ENCODE data around the gene SF3A2. TPM values are rescaled to one million over a fixed set of nuclear protein-coding genes. Genes with fewer than 3 reads are reported as not detected.

Gene SF3A2
- total RNA-seq, 2 donors from 2014 or later: 146 to 147 TPM

GRCh38 chr19:2266183-2266993 lies 29.8 kb downstream of the SF3A2 start:
- Mint-ChIP-seq H3K9me3 (no peaks in the 10 kb centered on the region), H3K4me1 (ENCODE audit: low read depth) (peaks cover 17% of the 10 kb centered on the region), H3K4me3 (peak overlapping the region; percentile 41 to 45), H3K36me3 (ENCODE audit: insufficient read depth in 2 of 2) (peaks cover 4 to 8% of the 10 kb centered on the region in 2 donors), H3K27me3 (ENCODE audit: low read depth) (no peaks in the 10 kb centered on the region), H3K27ac (peak overlapping the region; percentile 50)
- DNase-seq (peak; percentile 52 to 63), ATAC-seq (replicated peaks in 1 of 2) (no peak)

GRCh38 chr19:2268480-2268830 lies 31.8 kb downstream of the SF3A2 start:
- H3K36me3 Mint-ChIP-seq (ENCODE audit: insufficient read depth in 2 of 2): peaks cover 11 to 15% of the 10 kb centered on the region in 2 donors
- ATAC-seq (replicated peaks in 1 of 2) (no peak), DNase-seq (no peak)
- H3K4me1 Mint-ChIP-seq (ENCODE audit: low read depth): peaks cover 36% of the 10 kb centered on the region
- peak overlapping the region; percentile 88 to 96 for H3K4me3 Mint-ChIP-seq
- H3K27ac Mint-ChIP-seq: peak overlapping the region; percentile 73
- no peaks in the 10 kb centered on the region for H3K27me3 Mint-ChIP-seq (ENCODE audit: low read depth)
- no peaks in the 10 kb centered on the region for H3K9me3 Mint-ChIP-seq

DNA sequence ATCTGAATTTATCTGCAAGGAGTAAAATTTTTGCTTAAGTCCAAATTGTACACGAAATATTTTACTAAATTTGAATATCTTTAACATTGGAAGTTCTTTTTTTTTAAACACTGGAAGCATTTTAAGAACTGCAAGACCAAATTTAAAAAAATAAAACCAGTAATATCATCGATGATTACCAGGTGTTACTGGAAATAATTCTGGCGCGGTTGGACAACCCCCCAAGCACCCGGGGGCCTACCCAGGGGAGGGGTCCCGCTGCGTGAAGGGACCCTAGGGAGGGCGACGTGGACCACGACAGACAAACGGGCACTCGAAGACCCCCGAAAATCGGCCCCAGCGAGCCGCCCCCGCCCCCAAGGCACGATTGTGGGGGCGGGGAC lies 32.2 kb downstream of the SF3A2 start:
- Mint-ChIP-seq H3K4me3 (peak overlapping the region; percentile 88 to 96), H3K36me3 (ENCODE audit: insufficient read depth in 2 of 2) (peaks cover 13 to 15% of the 10 kb centered on the region in 2 donors), H3K4me1 (ENCODE audit: low read depth) (peaks cover 40% of the 10 kb centered on the region), H3K9me3 (no peaks in the 10 kb centered on the region), H3K27ac (peak overlapping the region; percentile 73), H3K27me3 (ENCODE audit: low read depth) (no peaks in the 10 kb centered on the region)
- ATAC-seq (replicated peaks in 1 of 2) (no peak), DNase-seq (no peak)

GRCh38 chr19:2269244-2270156 lies 32.9 kb downstream of the SF3A2 start:
- peaks cover 16 to 17% of the 10 kb centered on the region in 2 donors for H3K36me3 Mint-ChIP-seq (ENCODE audit: insufficient read depth in 2 of 2)
- no peaks in the 10 kb centered on the region for H3K27me3 Mint-ChIP-seq (ENCODE audit: low read depth)
- ATAC-seq (replicated peaks in 1 of 2): peak; percentile 75 to 77
- peaks cover 46% of the 10 kb centered on the region for H3K4me1 Mint-ChIP-seq (ENCODE audit: low read depth)
- H3K27ac Mint-ChIP-seq: peak overlapping the region; percentile 91
- H3K4me3 Mint-ChIP-seq: peak overlapping the region; percentile 88 to 96
- peak; percentile 99 to 100 for DNase-seq
- H3K9me3 Mint-ChIP-seq: no peaks in the 10 kb centered on the region

DNA sequence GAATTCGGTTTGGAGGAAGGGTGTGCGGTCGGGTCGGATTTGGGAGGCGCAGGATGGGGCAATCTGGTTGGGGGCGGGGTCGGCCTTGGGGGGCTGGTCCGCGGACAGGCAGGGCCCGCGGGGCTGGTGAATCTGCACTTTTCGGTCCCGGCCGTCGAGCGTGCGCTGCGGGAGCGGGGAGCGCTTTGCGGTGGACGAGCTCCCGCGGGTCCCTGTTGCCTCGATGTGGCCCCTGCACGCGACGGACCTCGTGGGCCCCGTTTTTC lies 33.5 kb downstream of the SF3A2 start:
- no peaks in the 10 kb centered on the region for H3K9me3 Mint-ChIP-seq
- peak overlapping the region; percentile 88 to 96 for H3K4me3 Mint-ChIP-seq
- H3K36me3 Mint-ChIP-seq (ENCODE audit: insufficient read depth in 2 of 2): peaks cover 16 to 17% of the 10 kb centered on the region in 2 donors
- H3K27ac Mint-ChIP-seq: peak overlapping the region; percentile 81
- no peak for ATAC-seq (replicated peaks in 1 of 2)
- H3K4me1 Mint-ChIP-seq (ENCODE audit: low read depth): peaks cover 47% of the 10 kb centered on the region
- no peaks in the 10 kb centered on the region for H3K27me3 Mint-ChIP-seq (ENCODE audit: low read depth)
- peak in 1 of 2 donors; percentile 43 for DNase-seq

GRCh38 chr19:2270423-2271233 lies 34.0 kb downstream of the SF3A2 start:
- Mint-ChIP-seq H3K4me1 (ENCODE audit: low read depth) (peaks cover 47% of the 10 kb centered on the region), H3K4me3 (peak overlapping the region; percentile 88 to 96), H3K27ac (peak overlapping the region; percentile 81), H3K9me3 (no peaks in the 10 kb centered on the region), H3K27me3 (ENCODE audit: low read depth) (no peaks in the 10 kb centered on the region), H3K36me3 (ENCODE audit: insufficient read depth in 2 of 2) (peaks cover 16 to 17% of the 10 kb centered on the region in 2 donors)
- DNase-seq: peak; percentile 84 to 85
- ATAC-seq (replicated peaks in 1 of 2): peak; percentile 40 to 43

GRCh38 chr19:2271234-2272103 lies 34.8 kb downstream of the SF3A2 start:
- peaks cover 16 to 17% of the 10 kb centered on the region in 2 donors for H3K36me3 Mint-ChIP-seq (ENCODE audit: insufficient read depth in 2 of 2)
- no peaks in the 10 kb centered on the region for H3K9me3 Mint-ChIP-seq
- ATAC-seq (replicated peaks in 1 of 2): no peak
- peaks cover 42% of the 10 kb centered on the region for H3K4me1 Mint-ChIP-seq (ENCODE audit: low read depth)
- peak overlapping the region; percentile 92 for H3K27ac Mint-ChIP-seq
- H3K27me3 Mint-ChIP-seq (ENCODE audit: low read depth): no peaks in the 10 kb centered on the region
- DNase-seq: no peak
- peak overlapping the region; percentile 88 to 96 for H3K4me3 Mint-ChIP-seq

- H3K27me3 Mint-ChIP-seq (ENCODE audit: low read depth): no peaks in the 10 kb centered on the region
- peak overlapping the region; percentile 88 to 96 for H3K4me3 Mint-ChIP-seq
- H3K4me1 Mint-ChIP-seq (ENCODE audit: low read depth): peaks cover 31% of the 10 kb centered on the region
- ATAC-seq (replicated peaks in 1 of 2) (peak; percentile 70 to 72), DNase-seq (peak; percentile 90 to 92)
- no peaks in the 10 kb centered on the region for H3K9me3 Mint-ChIP-seq
- H3K27ac Mint-ChIP-seq: peak overlapping the region; percentile 69
- H3K36me3 Mint-ChIP-seq (ENCODE audit: insufficient read depth in 2 of 2): peaks cover 16 to 17% of the 10 kb centered on the region in 2 donors
Observed at GRCh38 chr19:2273356-2274184, 36.9 kb downstream of the SF3A2 start.

- DNase-seq (no peak), ATAC-seq (replicated peaks in 1 of 2) (no peak)
- H3K9me3 Mint-ChIP-seq: no peaks in the 10 kb centered on the region
- peaks cover 16 to 17% of the 10 kb centered on the region in 2 donors for H3K36me3 Mint-ChIP-seq (ENCODE audit: insufficient read depth in 2 of 2)
- H3K4me1 Mint-ChIP-seq (ENCODE audit: low read depth): peaks cover 31% of the 10 kb centered on the region
- H3K4me3 Mint-ChIP-seq: peak overlapping the region; percentile 88 to 96
- no peaks in the 10 kb centered on the region for H3K27me3 Mint-ChIP-seq (ENCODE audit: low read depth)
- H3K27ac Mint-ChIP-seq: peak overlapping the region; percentile 69
Observed at GRCh38 chr19:2274185-2274711, 37.6 kb downstream of the SF3A2 start.

GRCh38 chr19:2274931-2275535 lies 38.4 kb downstream of the SF3A2 start:
- Mint-ChIP-seq H3K27me3 (ENCODE audit: low read depth) (no peaks in the 10 kb centered on the region), H3K4me3 (peak overlapping the region in 1 of 2 donors; percentile 25), H3K36me3 (ENCODE audit: insufficient read depth in 2 of 2) (peaks cover 13% of the 10 kb centered on the region in 2 donors), H3K9me3 (no peaks in the 10 kb centered on the region), H3K27ac (peak overlapping the region; percentile 69), H3K4me1 (ENCODE audit: low read depth) (peaks cover 31% of the 10 kb centered on the region)
- no peak for ATAC-seq (replicated peaks in 1 of 2)
- no peak for DNase-seq

All from activated T-cell treated with anti-CD3 and anti-CD28 coated beads, Interleukin-2, amount 50 U/mL, for 72 hours (primary cell).